HepG2 (cell line): ENCODE measurements around the gene SHBG. TPM values are rescaled to one million over a fixed set of nuclear protein-coding genes. Genes with fewer than 3 reads are reported as not detected.

ENCODE experiments used
- CC2D1A ChIP-seq: sonication (generic); formaldehyde crosslinking; IDR thresholded peaks from 2 replicates; pipeline ENCODE4 v1.8.1; 2023; ENCODE audit warnings: mild to moderate bottlenecking, missing genetic modification reagents
- ISL2 ChIP-seq: sonication (generic); formaldehyde crosslinking; IDR thresholded peaks from 2 replicates; pipeline ENCODE4 v1.5.0; 2020; ENCODE audit warnings: missing genetic modification reagents
- NFE2L1 ChIP-seq: sonication (generic); formaldehyde crosslinking; IDR thresholded peaks from 2 replicates; pipeline ENCODE4 v1.4.0; 2020; ENCODE audit warnings: missing genetic modification reagents, mild to moderate bottlenecking, borderline replicate concordance
- TAF15 ChIP-seq: fragments of 200-400 bp; formaldehyde crosslinking; IDR thresholded peaks from one replicate; pipeline ENCODE4 v1.6.1; 2018; ENCODE audit warnings: mild to moderate bottlenecking, low read depth, low read length; ENCODE audit not compliant: poor library complexity, severe bottlenecking
- ZFP36L2 ChIP-seq: sonication (generic); formaldehyde crosslinking; IDR thresholded peaks from 2 replicates; pipeline ENCODE4 v1.4.0; 2020; ENCODE audit warnings: missing genetic modification reagents
- ZNF207 ChIP-seq: fragments of 450-650 bp; IDR thresholded peaks from 2 replicates; pipeline ENCODE4 v1.6.1; 2016; ENCODE audit warnings: antibody characterized with exemption, borderline replicate concordance
- ZNF382 ChIP-seq: sonication (generic); formaldehyde crosslinking; IDR thresholded peaks from 2 replicates; pipeline ENCODE4 v1.5.0; 2020; ENCODE audit warnings: missing genetic modification reagents, mild to moderate bottlenecking, borderline replicate concordance
- ZNF567 ChIP-seq: sonication (generic); formaldehyde crosslinking; IDR thresholded peaks from 2 replicates; pipeline ENCODE4 v1.8.1; 2023; ENCODE audit warnings: mild to moderate bottlenecking, missing genetic modification reagents, borderline replicate concordance
- ZNF598 ChIP-seq: sonication (generic); formaldehyde crosslinking; IDR thresholded peaks from 2 replicates; pipeline ENCODE4 v1.5.1; 2020; ENCODE audit warnings: mild to moderate bottlenecking, missing genetic modification reagents, borderline replicate concordance
- ZNF839 ChIP-seq: sonication (generic); formaldehyde crosslinking; IDR thresholded peaks from 2 replicates; pipeline ENCODE4 v1.4.0; 2020; ENCODE audit warnings: missing genetic modification reagents, mild to moderate bottlenecking, borderline replicate concordance
- ZSCAN20 ChIP-seq: sonication (generic); formaldehyde crosslinking; IDR thresholded peaks from 2 replicates; pipeline ENCODE4 v1.4.0; 2020; ENCODE audit warnings: missing genetic modification reagents, mild to moderate bottlenecking, borderline replicate concordance
- polyA plus RNA-seq, 8 experiments: library from polyadenylated mRNA; depleted of rRNA in 3 of 8; stranded (reverse) in 7 of 8; unstranded in 1 of 8; fragments of >200 nt; fragmentation: Illumina TruSeq in 4 of 8; extraction: Trizol in 4 of 8; gene quantifications; 2 replicates each; pipeline versions ENCODE4 v1.2.1 to v1.2.3, GENCODE V29; 2011 to 2016; ENCODE audit warnings: low read depth in 4 of 8, missing spikeins in 1 of 8, mixed read lengths in 1 of 8; ENCODE audit not compliant: insufficient read depth in 1 of 8
- total RNA-seq, 5 experiments: library from RNA; depleted of rRNA; stranded (reverse); fragments of >200 nt; fragmentation: Illumina TruSeq; extraction: Trizol; gene quantifications; 2 replicates each; pipeline ENCODE4 v1.2.3, GENCODE V29; 2016; ENCODE audit warnings: low read depth in 1 of 5
- TF ChIP-seq, protein P1 (sequence below): sonication (generic); formaldehyde crosslinking; IDR thresholded peaks from 2 replicates; pipeline ENCODE4 v1.5.0; 2020; ENCODE audit warnings: missing genetic modification reagents
- TF ChIP-seq, protein P2 (sequence below): sonication (generic); formaldehyde crosslinking; IDR thresholded peaks from 2 replicates; pipeline ENCODE4 v1.4.0; 2020; ENCODE audit warnings: mild to moderate bottlenecking, missing genetic modification reagents
- TF ChIP-seq, protein P3 (sequence below): sonication (generic); formaldehyde crosslinking; IDR thresholded peaks from 2 replicates; pipeline ENCODE4 v1.4.0; 2020; ENCODE audit warnings: mild to moderate bottlenecking, missing genetic modification reagents
- TF ChIP-seq, protein P4 (sequence below): sonication (generic); formaldehyde crosslinking; IDR thresholded peaks from 2 replicates; pipeline ENCODE4 v1.4.0; 2020; ENCODE audit warnings: mild to moderate bottlenecking, missing genetic modification reagents, borderline replicate concordance
- TF ChIP-seq, protein P5 (sequence below): IDR thresholded peaks from 2 replicates; pipeline ENCODE4 v1.6.1; 2016; ENCODE audit warnings: low read depth

The SHBG gene
- total and polyA plus RNA-seq, 2 of the 13 experiments (the other 11 are each of a cell fraction or from before 2014, with no cell fraction given) = 4.0 to 6.1 TPM

DNA sequence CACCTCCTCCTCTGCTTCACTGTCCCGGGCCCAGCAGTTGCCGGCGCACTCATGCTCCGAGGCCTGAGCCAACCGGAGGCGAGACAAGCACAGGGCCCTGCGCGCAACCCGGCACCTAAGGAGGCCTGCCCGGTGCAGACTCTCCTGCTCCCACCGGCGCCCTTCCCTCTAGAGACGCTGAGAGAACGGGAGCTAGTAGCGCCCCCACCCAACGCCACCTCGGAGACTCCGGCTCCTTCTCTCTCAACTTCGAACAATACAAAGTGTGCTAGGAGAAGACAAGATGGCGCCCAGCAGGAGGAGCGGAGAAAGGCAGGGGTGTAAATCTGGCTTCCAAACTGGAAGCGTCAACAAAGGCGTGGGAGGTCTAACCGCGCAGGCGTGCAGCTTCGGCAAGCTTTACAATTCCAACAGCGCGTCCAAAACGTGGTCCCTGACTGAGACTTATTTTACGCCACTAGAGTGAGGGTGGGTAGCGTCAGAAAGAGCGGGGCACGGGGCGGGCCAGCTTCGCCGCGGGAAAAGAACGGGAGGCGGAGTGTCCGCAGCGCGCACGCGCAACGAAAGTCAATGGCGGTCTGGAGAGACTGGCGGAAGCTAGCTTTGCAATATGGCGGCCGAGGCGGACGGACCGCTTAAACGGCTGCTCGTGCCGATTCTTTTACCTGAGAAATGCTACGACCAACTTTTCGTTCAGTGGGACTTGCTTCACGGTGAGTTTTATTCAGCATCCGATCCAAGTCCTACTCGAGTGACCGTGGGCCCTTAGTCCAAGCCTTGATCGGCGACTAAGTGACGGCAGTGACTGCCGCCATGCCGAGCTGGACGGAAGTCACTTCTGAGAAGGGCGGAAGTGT, 46.5 kb upstream of the SHBG start, which contains the start of gene MPDU1 (continued):
- TF ChIP-seq, protein P1, sequence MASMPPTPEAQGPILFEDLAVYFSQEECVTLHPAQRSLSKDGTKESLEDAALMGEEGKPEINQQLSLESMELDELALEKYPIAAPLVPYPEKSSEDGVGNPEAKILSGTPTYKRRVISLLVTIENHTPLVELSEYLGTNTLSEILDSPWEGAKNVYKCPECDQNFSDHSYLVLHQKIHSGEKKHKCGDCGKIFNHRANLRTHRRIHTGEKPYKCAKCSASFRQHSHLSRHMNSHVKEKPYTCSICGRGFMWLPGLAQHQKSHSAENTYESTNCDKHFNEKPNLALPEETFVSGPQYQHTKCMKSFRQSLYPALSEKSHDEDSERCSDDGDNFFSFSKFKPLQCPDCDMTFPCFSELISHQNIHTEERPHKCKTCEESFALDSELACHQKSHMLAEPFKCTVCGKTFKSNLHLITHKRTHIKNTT = no peak
- no peak for TF ChIP-seq CC2D1A (CRISPR knock-in tag)
- TF ChIP-seq ZNF567 = no peak
- TF ChIP-seq, protein P2, sequence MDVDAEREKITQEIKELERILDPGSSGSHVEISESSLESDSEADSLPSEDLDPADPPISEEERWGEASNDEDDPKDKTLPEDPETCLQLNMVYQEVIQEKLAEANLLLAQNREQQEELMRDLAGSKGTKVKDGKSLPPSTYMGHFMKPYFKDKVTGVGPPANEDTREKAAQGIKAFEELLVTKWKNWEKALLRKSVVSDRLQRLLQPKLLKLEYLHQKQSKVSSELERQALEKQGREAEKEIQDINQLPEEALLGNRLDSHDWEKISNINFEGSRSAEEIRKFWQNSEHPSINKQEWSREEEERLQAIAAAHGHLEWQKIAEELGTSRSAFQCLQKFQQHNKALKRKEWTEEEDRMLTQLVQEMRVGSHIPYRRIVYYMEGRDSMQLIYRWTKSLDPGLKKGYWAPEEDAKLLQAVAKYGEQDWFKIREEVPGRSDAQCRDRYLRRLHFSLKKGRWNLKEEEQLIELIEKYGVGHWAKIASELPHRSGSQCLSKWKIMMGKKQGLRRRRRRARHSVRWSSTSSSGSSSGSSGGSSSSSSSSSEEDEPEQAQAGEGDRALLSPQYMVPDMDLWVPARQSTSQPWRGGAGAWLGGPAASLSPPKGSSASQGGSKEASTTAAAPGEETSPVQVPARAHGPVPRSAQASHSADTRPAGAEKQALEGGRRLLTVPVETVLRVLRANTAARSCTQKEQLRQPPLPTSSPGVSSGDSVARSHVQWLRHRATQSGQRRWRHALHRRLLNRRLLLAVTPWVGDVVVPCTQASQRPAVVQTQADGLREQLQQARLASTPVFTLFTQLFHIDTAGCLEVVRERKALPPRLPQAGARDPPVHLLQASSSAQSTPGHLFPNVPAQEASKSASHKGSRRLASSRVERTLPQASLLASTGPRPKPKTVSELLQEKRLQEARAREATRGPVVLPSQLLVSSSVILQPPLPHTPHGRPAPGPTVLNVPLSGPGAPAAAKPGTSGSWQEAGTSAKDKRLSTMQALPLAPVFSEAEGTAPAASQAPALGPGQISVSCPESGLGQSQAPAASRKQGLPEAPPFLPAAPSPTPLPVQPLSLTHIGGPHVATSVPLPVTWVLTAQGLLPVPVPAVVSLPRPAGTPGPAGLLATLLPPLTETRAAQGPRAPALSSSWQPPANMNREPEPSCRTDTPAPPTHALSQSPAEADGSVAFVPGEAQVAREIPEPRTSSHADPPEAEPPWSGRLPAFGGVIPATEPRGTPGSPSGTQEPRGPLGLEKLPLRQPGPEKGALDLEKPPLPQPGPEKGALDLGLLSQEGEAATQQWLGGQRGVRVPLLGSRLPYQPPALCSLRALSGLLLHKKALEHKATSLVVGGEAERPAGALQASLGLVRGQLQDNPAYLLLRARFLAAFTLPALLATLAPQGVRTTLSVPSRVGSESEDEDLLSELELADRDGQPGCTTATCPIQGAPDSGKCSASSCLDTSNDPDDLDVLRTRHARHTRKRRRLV = no peak
- peak; percentile 66 for TF ChIP-seq ISL2
- TF ChIP-seq, protein P3, sequence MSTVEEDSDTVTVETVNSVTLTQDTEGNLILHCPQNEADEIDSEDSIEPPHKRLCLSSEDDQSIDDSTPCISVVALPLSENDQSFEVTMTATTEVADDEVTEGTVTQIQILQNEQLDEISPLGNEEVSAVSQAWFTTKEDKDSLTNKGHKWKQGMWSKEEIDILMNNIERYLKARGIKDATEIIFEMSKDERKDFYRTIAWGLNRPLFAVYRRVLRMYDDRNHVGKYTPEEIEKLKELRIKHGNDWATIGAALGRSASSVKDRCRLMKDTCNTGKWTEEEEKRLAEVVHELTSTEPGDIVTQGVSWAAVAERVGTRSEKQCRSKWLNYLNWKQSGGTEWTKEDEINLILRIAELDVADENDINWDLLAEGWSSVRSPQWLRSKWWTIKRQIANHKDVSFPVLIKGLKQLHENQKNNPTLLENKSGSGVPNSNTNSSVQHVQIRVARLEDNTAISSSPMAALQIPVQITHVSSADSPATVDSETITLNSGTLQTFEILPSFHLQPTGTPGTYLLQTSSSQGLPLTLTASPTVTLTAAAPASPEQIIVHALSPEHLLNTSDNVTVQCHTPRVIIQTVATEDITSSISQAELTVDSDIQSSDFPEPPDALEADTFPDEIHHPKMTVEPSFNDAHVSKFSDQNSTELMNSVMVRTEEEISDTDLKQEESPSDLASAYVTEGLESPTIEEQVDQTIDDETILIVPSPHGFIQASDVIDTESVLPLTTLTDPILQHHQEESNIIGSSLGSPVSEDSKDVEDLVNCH (CRISPR knock-in tag) = no peak
- no peak for TF ChIP-seq NFE2L1 (CRISPR knock-in tag)
- TF ChIP-seq ZSCAN20 = no peak
- no peak for TF ChIP-seq ZNF207
- TF ChIP-seq, protein P4, sequence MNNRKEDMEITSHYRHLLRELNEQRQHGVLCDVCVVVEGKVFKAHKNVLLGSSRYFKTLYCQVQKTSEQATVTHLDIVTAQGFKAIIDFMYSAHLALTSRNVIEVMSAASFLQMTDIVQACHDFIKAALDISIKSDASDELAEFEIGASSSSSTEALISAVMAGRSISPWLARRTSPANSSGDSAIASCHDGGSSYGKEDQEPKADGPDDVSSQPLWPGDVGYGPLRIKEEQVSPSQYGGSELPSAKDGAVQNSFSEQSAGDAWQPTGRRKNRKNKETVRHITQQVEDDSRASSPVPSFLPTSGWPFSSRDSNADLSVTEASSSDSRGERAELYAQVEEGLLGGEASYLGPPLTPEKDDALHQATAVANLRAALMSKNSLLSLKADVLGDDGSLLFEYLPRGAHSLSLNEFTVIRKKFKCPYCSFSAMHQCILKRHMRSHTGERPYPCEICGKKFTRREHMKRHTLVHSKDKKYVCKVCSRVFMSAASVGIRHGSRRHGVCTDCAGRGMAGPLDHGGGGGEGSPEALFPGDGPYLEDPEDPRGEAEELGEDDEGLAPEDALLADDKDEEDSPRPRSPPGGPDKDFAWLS (CRISPR knock-in tag) = no peak
- TF ChIP-seq ZNF839 (CRISPR knock-in tag) = no peak
- TF ChIP-seq, protein P5, sequence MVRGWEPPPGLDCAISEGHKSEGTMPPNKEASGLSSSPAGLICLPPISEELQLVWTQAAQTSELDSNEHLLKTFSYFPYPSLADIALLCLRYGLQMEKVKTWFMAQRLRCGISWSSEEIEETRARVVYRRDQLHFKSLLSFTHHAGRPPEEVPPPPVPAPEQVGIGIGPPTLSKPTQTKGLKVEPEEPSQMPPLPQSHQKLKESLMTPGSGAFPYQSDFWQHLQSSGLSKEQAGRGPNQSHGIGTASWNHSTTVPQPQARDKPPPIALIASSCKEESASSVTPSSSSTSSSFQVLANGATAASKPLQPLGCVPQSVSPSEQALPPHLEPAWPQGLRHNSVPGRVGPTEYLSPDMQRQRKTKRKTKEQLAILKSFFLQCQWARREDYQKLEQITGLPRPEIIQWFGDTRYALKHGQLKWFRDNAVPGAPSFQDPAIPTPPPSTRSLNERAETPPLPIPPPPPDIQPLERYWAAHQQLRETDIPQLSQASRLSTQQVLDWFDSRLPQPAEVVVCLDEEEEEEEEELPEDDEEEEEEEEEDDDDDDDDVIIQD (CRISPR knock-in tag) = no peak
- no peak for TF ChIP-seq ZFP36L2 (CRISPR knock-in tag)
- no peak for TF ChIP-seq ZNF382 (CRISPR knock-in tag)
- no peak for TF ChIP-seq TAF15
- peak; percentile 91; the same call in 1 of the 2 replicates for TF ChIP-seq ZNF598 (CRISPR knock-in tag)
